ENCODE measurements around the gene HIRA.

DNA sequence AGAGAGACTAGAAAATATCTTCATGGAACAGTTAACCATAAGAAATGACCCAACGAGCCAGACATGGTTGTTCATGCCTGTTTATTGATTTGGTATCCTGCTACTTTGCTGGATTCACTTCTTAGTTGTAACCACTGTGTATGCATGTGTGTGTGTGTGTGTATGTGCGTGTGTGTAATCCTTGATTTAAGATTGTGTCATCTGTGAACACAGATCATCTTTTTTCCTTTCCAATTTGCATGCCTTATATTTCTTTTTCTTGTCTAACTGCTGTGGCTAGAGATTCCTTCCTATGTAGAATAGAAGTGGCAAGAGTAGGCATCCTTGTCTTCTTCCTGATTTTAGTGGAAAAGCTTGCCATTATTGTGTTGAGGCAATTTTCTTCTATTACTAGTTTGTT, 123.7 kb downstream of the HIRA start:
- TF ChIP-seq CTCF (IDR thresholded peaks at IDR 0.05) (no peak), POLR2AphosphoS5 (IDR thresholded peaks at IDR 0.05) (no peak), POLR2A (IDR thresholded peaks at IDR 0.05) (no peak)

Measured in prostate gland (tissue), 2 donors.